ENCODE measurements around the gene SGTA. TPM values are rescaled to one million over a fixed set of nuclear protein-coding genes. Genes with fewer than 3 reads are reported as not detected.
A peak's percentile ranks its signal among the peaks of the same experiment; 100 is the strongest.

Gene SGTA
- total RNA-seq, 1 donor from 2014 or later, result 25.6 TPM

DNA sequence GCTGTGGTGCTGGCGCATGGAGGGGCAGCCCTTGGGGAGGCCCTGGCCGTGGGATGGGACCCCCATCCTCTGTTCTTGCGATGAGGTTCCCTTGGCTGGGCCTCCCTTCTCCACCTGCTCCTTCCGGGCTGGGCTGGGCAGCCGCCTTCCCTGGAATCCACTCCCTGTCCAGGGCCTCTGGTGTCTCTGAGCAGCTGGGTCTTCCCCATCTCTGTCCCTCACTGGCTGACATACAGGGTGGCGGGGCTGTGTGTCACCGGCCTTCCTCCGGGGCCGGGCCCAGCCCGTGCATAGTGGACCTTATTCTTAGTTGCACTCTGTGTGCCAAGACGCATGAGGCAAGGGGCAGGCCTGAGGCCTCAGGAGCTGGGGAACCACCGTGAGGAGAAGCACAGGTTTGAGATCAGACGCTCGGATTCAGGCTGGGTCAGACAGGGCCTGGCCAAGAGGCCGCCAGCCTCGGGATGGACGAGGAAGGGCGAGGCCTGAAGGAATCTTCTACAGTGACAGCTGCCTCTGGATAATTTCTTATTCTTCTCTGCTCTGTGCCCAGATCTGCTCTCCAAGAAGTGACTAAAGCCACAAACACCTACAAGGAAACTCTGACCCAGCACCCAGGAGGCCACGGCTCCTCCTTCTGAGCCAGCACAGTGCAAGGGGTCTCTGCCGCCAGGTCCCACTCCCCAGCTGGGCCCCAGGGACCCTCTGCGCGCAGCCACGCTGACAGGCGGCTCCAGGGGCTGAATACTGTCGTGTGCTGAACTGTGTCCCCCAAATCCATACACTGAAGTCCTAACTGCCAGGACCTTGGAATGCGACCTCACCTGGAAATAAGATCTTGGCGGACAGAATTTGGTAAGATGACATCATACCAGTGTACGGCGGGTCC is 11.0 kb downstream of the SGTA start:
- peak overlapping the region; percentile 86 for H3K27ac ChIP-seq (ENCODE audit: low read depth, low read length)
- no peaks in the 10 kb centered on the region for H3K27me3 ChIP-seq (ENCODE audit: control insufficient read depth in 3 of 3, insufficient read depth in 3 of 3, low read length in 3 of 3)
- peaks cover 51 to 60% (median 59%) of the 10 kb centered on the region in 3 donors for H3K4me1 ChIP-seq (ENCODE audit: control insufficient read depth in 3 of 3, insufficient read depth in 3 of 3, low read length in 3 of 3)
- H3K4me3 ChIP-seq (ENCODE audit: low read length in 3 of 3), result peak overlapping the region in 2 of 3 donors; percentile 27 to 35
- peak overlapping the region; percentile 56 to 77 (median 59) for H3K9ac ChIP-seq (ENCODE audit: low read depth in 1 of 3, low read length in 3 of 3)
- H3K9me3 ChIP-seq (ENCODE audit: control insufficient read depth in 3 of 3, low read length in 3 of 3), result no peaks in the 10 kb centered on the region
- H3K36me3 ChIP-seq (ENCODE audit: control insufficient read depth in 3 of 3, insufficient read depth in 3 of 3, low read length in 3 of 3), result peaks cover 7 to 13% (median 10%) of the 10 kb centered on the region in 3 donors

DNA sequence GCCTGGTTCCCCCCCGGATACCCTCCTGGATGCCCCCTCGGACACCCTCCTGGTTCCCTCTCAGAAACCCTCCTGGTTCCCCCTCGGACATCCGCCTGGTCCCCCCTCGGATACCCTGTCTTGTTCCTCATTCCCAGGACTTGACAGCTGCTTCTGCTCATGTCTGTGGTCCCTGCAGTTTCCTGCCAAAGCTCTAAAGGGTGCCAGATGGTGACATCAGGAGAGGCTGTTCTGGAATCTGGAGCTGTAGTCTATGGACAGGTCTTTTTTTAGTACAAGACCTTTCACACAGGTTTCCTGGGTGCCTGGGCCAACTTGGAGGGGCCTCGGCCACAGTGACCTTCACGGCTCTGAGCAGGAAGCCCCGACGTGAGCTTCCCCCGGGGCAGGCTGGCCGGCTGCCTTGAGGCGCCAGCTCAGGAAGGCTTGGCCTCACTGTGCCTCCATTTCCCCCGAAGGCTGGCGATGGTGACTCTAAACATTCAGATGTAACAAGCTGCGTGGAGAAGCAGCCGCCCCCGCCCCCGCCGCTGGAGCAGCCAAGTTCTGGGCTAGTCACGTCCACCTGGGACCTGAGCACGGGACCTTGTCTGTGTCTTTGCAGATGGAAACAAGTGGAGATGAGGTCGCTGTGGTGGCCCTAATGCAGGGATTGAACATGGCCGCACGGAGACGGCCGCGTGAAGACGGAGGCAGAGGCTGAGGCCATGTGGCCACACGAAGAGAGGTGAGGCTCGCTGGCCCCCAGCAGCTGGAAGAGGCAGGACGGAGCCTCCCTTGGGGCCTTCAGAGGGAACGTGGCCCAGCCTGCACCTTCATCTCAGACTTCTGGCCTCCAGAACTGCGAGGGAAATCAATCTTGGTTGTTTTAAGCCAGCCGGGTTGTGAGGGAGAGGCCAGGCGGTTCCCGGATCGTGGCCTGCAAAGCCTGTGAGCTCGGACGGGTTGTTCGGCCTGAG is 12.7 kb downstream of the SGTA start:
- H3K9me3 ChIP-seq (ENCODE audit: control insufficient read depth in 3 of 3, low read length in 3 of 3), result no peaks in the 10 kb centered on the region
- H3K36me3 ChIP-seq (ENCODE audit: control insufficient read depth in 3 of 3, insufficient read depth in 3 of 3, low read length in 3 of 3), result peaks cover 15 to 24% (median 21%) of the 10 kb centered on the region in 3 donors
- H3K4me1 ChIP-seq (ENCODE audit: control insufficient read depth in 3 of 3, insufficient read depth in 3 of 3, low read length in 3 of 3), result peaks cover 41 to 50% (median 48%) of the 10 kb centered on the region in 3 donors
- H3K27me3 ChIP-seq (ENCODE audit: control insufficient read depth in 3 of 3, insufficient read depth in 3 of 3, low read length in 3 of 3), result no peaks in the 10 kb centered on the region
- H3K27ac ChIP-seq (ENCODE audit: low read depth, low read length), result peak overlapping the region; percentile 86
- H3K9ac ChIP-seq (ENCODE audit: low read depth in 1 of 3, low read length in 3 of 3), result peak overlapping the region; percentile 32 to 57 (median 51)
- peak overlapping the region in 2 of 3 donors; percentile 21 to 45 for H3K4me3 ChIP-seq (ENCODE audit: low read length in 3 of 3)

DNA sequence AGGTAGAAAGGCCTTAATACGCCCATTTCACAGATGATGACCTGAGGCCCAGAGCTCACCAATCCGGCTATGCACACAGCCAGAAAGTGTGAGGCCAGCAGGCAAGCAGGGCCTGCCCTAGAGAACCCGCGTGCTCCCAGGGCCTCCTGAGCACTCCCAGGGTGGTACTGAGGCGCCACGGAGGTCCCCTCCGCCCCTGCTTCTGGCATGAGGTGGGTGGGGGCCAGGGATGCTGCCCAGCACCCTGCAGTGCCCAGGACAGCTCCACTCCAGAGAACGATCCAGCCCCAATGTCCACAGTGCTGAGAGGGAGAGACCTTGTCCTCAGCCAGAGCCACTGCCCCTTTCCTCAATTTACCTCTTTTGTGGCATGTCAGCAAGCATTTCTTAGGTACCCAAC is 13.9 kb downstream of the SGTA start:
- peaks cover 30 to 38% (median 38%) of the 10 kb centered on the region in 3 donors for H3K4me1 ChIP-seq (ENCODE audit: control insufficient read depth in 3 of 3, insufficient read depth in 3 of 3, low read length in 3 of 3)
- peaks cover 20 to 27% (median 26%) of the 10 kb centered on the region in 3 donors for H3K36me3 ChIP-seq (ENCODE audit: control insufficient read depth in 3 of 3, insufficient read depth in 3 of 3, low read length in 3 of 3)
- H3K27me3 ChIP-seq (ENCODE audit: control insufficient read depth in 3 of 3, insufficient read depth in 3 of 3, low read length in 3 of 3), result no peaks in the 10 kb centered on the region
- H3K9ac ChIP-seq (ENCODE audit: low read depth in 1 of 3, low read length in 3 of 3), result peak overlapping the region in 1 of 3 donors; percentile 54
- no peak overlapping the region for H3K4me3 ChIP-seq (ENCODE audit: low read length in 3 of 3)
- no peaks in the 10 kb centered on the region for H3K9me3 ChIP-seq (ENCODE audit: control insufficient read depth in 3 of 3, low read length in 3 of 3)
- H3K27ac ChIP-seq (ENCODE audit: low read depth, low read length), result no peak overlapping the region

DNA sequence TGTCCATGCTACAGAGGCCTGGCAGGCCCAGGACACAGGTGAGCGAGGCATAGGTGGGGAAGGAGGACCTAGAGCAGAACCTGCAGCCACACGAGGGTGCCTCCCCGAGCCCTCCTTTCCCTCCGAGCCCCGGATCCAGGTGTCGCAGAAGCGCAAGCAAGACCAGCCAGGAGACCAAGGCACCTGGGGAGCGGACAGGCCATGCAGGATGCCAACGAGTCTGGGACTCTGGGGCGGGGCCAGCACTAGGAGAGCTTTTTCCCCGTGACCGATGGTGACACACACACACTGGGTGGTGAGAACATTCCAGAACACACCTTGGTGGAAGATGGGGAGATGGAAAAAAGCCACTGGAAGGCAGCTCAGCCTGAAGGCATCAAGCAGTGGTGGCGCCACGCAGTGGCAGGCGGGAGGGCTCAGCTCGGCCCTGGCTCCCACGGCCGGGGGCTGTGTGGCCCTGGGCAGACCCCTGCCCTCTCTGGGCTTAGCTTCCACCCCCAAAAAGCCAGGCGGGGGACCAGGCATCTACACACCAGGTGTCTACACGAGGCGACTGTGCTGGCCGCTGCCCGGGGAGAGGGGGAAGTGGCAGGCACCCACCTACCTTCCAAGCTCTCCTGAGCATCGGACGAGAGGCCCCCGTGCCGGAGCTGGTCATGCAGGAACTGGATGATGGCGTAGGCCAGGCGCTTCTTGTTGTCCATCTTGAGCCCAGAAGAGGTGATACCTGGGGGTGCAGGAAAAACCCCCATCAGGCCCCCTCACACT is 14.5 kb downstream of the SGTA start:
- Histone ChIP-seq H3K9ac (ENCODE audit: low read depth in 1 of 3, low read length in 3 of 3) (no peak overlapping the region), H3K4me3 (ENCODE audit: low read length in 3 of 3) (no peak overlapping the region), H3K9me3 (ENCODE audit: control insufficient read depth in 3 of 3, low read length in 3 of 3) (no peaks in the 10 kb centered on the region), H3K27me3 (ENCODE audit: control insufficient read depth in 3 of 3, insufficient read depth in 3 of 3, low read length in 3 of 3) (no peaks in the 10 kb centered on the region), H3K27ac (ENCODE audit: low read depth, low read length) (no peak overlapping the region), H3K36me3 (ENCODE audit: control insufficient read depth in 3 of 3, insufficient read depth in 3 of 3, low read length in 3 of 3) (peaks cover 27 to 33% (median 30%) of the 10 kb centered on the region in 3 donors), H3K4me1 (ENCODE audit: control insufficient read depth in 3 of 3, insufficient read depth in 3 of 3, low read length in 3 of 3) (peaks cover 27 to 34% (median 33%) of the 10 kb centered on the region in 3 donors)

DNA sequence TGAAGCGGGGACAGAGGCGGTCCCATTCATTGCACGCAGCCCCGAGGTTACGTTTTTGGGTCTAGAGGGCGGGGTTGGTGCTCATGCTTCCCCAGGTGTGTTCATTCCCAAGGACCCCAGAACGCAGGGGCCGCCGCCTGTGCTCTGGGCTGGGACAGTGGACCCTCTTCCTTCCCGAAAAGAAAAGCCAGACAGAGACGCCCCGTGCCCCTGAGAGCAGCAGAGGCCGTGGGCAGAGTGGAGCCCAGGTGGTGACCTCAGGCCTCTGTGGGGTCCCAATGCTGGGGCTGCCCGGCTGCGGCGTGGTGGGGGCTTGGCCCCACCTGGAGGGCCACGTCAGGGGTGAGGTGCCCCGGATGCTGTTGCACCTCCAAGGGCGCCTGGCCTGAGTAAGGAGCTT is 15.4 kb downstream of the SGTA start:
- Histone ChIP-seq H3K4me1 (ENCODE audit: control insufficient read depth in 3 of 3, insufficient read depth in 3 of 3, low read length in 3 of 3) (peaks cover 27 to 34% (median 33%) of the 10 kb centered on the region in 3 donors), H3K27me3 (ENCODE audit: control insufficient read depth in 3 of 3, insufficient read depth in 3 of 3, low read length in 3 of 3) (no peaks in the 10 kb centered on the region), H3K4me3 (ENCODE audit: low read length in 3 of 3) (no peak overlapping the region), H3K9me3 (ENCODE audit: control insufficient read depth in 3 of 3, low read length in 3 of 3) (no peaks in the 10 kb centered on the region), H3K27ac (ENCODE audit: low read depth, low read length) (no peak overlapping the region), H3K9ac (ENCODE audit: low read depth in 1 of 3, low read length in 3 of 3) (no peak overlapping the region), H3K36me3 (ENCODE audit: control insufficient read depth in 3 of 3, insufficient read depth in 3 of 3, low read length in 3 of 3) (peaks cover 35 to 38% (median 38%) of the 10 kb centered on the region in 3 donors)

DNA sequence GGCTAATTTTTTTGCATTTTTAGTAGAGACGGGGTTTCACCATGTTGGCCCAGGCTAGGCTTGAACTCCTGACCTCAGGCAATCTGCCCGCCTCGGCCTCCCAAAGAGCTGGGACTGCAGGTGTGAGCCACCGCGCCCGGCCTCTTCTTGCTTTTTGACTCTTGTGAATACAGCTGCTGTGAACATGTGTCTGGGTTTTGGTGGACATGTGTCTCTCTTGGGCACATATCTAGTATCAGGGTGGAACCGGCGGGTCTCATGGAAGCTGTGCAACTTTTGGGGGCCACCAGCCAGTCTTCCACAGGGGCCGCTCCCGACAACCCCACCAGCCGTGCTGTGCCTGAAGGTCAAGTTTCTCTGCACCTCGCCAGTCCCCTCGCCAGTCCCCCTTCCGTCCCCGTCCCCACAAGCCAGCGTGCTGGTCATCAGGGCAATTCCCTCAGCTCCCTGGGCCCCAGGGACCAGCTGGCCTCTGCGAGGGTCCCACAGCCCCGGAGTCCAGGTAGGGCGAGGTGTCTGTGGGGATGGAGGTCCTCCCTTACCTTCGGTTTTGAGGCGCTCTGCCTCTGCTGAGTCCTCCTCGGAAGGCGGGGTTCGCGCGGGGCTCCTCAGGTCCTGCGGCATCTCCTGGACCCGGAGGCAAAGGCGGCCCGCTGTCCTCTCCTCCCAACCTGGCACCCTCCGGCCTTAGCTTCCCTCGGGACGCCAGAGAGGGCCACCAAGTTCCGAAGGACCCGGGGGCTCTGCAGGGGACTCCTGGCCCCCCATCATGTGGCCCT is 16.3 kb downstream of the SGTA start:
- Histone ChIP-seq H3K9ac (ENCODE audit: low read depth in 1 of 3, low read length in 3 of 3) (no peak overlapping the region), H3K27me3 (ENCODE audit: control insufficient read depth in 3 of 3, insufficient read depth in 3 of 3, low read length in 3 of 3) (no peaks in the 10 kb centered on the region), H3K4me1 (ENCODE audit: control insufficient read depth in 3 of 3, insufficient read depth in 3 of 3, low read length in 3 of 3) (peaks cover 22 to 26% (median 24%) of the 10 kb centered on the region in 3 donors), H3K27ac (ENCODE audit: low read depth, low read length) (no peak overlapping the region), H3K9me3 (ENCODE audit: control insufficient read depth in 3 of 3, low read length in 3 of 3) (no peaks in the 10 kb centered on the region), H3K36me3 (ENCODE audit: control insufficient read depth in 3 of 3, insufficient read depth in 3 of 3, low read length in 3 of 3) (peaks cover 40 to 47% (median 45%) of the 10 kb centered on the region in 3 donors), H3K4me3 (ENCODE audit: low read length in 3 of 3) (no peak overlapping the region)

DNA sequence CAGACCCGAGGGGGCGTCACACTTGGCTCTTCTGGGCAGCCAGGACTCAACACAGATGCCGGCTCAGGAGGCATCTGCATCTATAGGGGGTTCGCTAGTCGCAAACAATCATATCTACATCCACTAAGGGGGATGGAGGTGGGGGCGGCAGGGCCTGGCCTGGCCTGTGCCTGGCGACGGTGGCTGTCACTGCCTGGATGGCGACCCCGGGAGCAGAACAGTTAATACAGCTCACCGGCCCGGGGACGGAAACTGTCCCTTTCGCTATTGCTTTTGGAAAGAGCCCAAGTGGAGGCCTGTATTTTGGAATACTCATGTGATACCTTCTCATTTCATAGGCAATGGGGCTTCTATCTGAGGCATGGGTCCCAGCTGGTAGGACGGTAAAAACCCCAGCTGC is 17.7 kb downstream of the SGTA start:
- Histone ChIP-seq H3K9me3 (ENCODE audit: control insufficient read depth in 3 of 3, low read length in 3 of 3) (no peaks in the 10 kb centered on the region), H3K36me3 (ENCODE audit: control insufficient read depth in 3 of 3, insufficient read depth in 3 of 3, low read length in 3 of 3) (peaks cover 48 to 54% (median 54%) of the 10 kb centered on the region in 3 donors), H3K4me3 (ENCODE audit: low read length in 3 of 3) (no peak overlapping the region), H3K27me3 (ENCODE audit: control insufficient read depth in 3 of 3, insufficient read depth in 3 of 3, low read length in 3 of 3) (no peaks in the 10 kb centered on the region), H3K27ac (ENCODE audit: low read depth, low read length) (no peak overlapping the region), H3K9ac (ENCODE audit: low read depth in 1 of 3, low read length in 3 of 3) (no peak overlapping the region), H3K4me1 (ENCODE audit: control insufficient read depth in 3 of 3, insufficient read depth in 3 of 3, low read length in 3 of 3) (peaks cover 9 to 13% (median 10%) of the 10 kb centered on the region in 3 donors)

DNA sequence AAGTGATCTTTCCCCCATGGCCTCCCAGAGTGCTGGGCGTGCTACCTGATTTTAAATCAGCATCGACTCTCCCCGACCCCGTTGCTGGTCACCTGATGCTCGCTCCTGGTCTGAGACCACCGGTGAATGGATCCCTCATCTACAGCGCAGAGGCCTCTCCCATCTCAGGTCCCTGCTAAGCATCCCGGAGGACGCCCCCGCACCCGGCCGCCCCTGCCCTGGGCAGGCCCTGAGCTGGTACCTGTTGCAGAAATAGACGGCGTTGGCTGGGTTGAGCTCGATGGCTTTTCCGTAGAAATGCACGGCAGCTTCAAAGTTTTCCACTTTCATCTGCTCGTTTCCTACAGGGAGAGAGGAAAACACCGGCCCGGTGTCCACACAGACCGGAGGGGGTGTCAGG is 18.1 kb downstream of the SGTA start:
- H3K4me1 ChIP-seq (ENCODE audit: control insufficient read depth in 3 of 3, insufficient read depth in 3 of 3, low read length in 3 of 3), result peaks cover 6 to 8% (median 6%) of the 10 kb centered on the region in 3 donors
- H3K9ac ChIP-seq (ENCODE audit: low read depth in 1 of 3, low read length in 3 of 3), result no peak overlapping the region
- no peaks in the 10 kb centered on the region for H3K9me3 ChIP-seq (ENCODE audit: control insufficient read depth in 3 of 3, low read length in 3 of 3)
- peaks cover 49 to 54% (median 54%) of the 10 kb centered on the region in 3 donors for H3K36me3 ChIP-seq (ENCODE audit: control insufficient read depth in 3 of 3, insufficient read depth in 3 of 3, low read length in 3 of 3)
- H3K27ac ChIP-seq (ENCODE audit: low read depth, low read length), result no peak overlapping the region
- H3K27me3 ChIP-seq (ENCODE audit: control insufficient read depth in 3 of 3, insufficient read depth in 3 of 3, low read length in 3 of 3), result no peaks in the 10 kb centered on the region
- H3K4me3 ChIP-seq (ENCODE audit: low read length in 3 of 3), result no peak overlapping the region
